RWPE1 (cell line): ENCODE measurements around the gene QSOX2.

ENCODE experiments used
- CTCF ChIA-PET: fragments of 350-600 bp; sonication (Branson Sonifier 250); formaldehyde crosslinking; extraction: SDS; loops from one replicate; lab custom pipeline; 2021; lab: Yijun Ruan, JAX
- POLR2A ChIA-PET: fragments of 400-600 bp; formaldehyde crosslinking; extraction: SDS; loops from one replicate; lab custom pipeline; 2020; ENCODE audit warnings: antibody characterized with exemption; ENCODE audit not compliant: low non-redundant PET; lab: Yijun Ruan, JAX
- DNase-seq: peaks from one replicate; pipeline ENCODE4 v3.0.0; 2012; ENCODE audit warnings: low spot score
- H3K27ac ChIP-seq: fragments of 450-650 bp; 2 replicates; pipeline ENCODE4 v1.5.1; 2017
- TF ChIP-seq, protein P1 (sequence below): fragments of 450-650 bp; conservative IDR thresholded peaks from 2 replicates; pipeline ENCODE4 v1.5.1; 2017; ENCODE audit warnings: low read depth, mild to moderate bottlenecking

The QSOX2 gene

GRCh38 chr9:136225366-136225747 lies 20.3 kb downstream of the QSOX2 start:
- ChIA-PET CTCF (interaction anchor here (0.6 to 1.3 kb wide), 11 partner anchors 9 to 1211 kb away, joined by 3 to 5 read pairs (median 3); no protein-coding TSS in a partner anchor), POLR2A (no interaction called here)
- TF ChIP-seq, protein P1, sequence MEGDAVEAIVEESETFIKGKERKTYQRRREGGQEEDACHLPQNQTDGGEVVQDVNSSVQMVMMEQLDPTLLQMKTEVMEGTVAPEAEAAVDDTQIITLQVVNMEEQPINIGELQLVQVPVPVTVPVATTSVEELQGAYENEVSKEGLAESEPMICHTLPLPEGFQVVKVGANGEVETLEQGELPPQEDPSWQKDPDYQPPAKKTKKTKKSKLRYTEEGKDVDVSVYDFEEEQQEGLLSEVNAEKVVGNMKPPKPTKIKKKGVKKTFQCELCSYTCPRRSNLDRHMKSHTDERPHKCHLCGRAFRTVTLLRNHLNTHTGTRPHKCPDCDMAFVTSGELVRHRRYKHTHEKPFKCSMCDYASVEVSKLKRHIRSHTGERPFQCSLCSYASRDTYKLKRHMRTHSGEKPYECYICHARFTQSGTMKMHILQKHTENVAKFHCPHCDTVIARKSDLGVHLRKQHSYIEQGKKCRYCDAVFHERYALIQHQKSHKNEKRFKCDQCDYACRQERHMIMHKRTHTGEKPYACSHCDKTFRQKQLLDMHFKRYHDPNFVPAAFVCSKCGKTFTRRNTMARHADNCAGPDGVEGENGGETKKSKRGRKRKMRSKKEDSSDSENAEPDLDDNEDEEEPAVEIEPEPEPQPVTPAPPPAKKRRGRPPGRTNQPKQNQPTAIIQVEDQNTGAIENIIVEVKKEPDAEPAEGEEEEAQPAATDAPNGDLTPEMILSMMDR = no peak
- DNase-seq = no peak
- H3K27ac ChIP-seq = peak overlapping the region; percentile 80

- DNase-seq = no peak
- ChIA-PET POLR2A (no interaction called here), CTCF (interaction anchor here (1.3 kb wide), 1 partner anchor 55 kb away, joined by 4 read pairs; no protein-coding TSS in a partner anchor)
- TF ChIP-seq, protein P1 = no peak
- H3K27ac ChIP-seq = peak overlapping the region; percentile 6; the same call in 1 of the 2 replicates
These were observed 21.6 kb downstream of the QSOX2 start for GRCh38 chr9:136223871-136224640.

GRCh38 chr9:136222906-136223285 lies 22.7 kb downstream of the QSOX2 start:
- H3K27ac ChIP-seq = peak overlapping the region; percentile 1; the same call in 1 of the 2 replicates
- TF ChIP-seq, protein P1 = no peak
- ChIA-PET POLR2A (interaction anchor here (0.5 kb wide), 1 partner anchor 61 kb away, joined by 3 read pairs; no protein-coding TSS in a partner anchor), CTCF (interaction anchor here (0.5 to 0.7 kb wide), 3 partner anchors 19 to 1810 kb away, joined by 3 to 4 read pairs (median 3); no protein-coding TSS in a partner anchor)
- DNase-seq = no peak

DNA sequence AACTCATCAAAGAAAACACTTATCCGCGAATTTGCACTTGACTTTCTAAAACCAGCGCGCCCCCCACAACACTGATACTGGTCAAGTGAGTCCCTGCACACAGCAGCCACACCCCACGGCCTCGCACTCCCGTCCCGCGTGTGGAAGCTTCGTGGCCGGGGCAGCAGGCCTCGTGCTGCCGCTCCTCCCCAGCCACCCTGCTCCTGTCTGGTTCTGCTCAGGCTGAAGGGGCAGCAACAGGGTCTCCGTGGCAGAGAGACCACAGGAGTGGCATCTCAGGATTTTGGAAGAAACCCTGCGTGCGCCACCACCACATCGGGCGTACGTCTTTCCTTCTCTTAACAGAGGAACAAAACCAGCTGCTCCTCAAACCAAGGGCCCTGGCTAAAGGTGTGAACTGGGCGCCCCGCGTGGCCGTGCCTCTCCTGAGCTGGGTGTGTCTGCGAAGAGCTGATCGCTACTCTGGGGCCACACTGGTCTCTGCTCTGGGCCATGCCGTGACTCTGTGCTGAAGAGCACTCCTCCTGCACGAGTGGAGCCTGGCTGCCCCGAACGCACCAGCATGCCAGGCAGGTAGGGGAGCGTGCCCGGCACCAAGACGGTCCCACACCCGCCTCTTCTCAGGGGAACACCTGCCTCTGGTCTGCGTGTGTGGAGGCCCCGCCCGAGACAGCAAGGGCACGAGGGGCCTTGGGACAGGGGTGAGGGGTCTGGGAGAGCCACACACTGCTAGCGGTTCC lies 23.3 kb downstream of the QSOX2 start:
- H3K27ac ChIP-seq = peak overlapping the region; percentile 1; the same call in 1 of the 2 replicates
- ChIA-PET CTCF (interaction anchor here (0.6 kb wide), 1 partner anchor 1809 kb away, joined by 4 read pairs; no protein-coding TSS in a partner anchor), POLR2A (no interaction called here)
- TF ChIP-seq, protein P1 = no peak
- no peak for DNase-seq

DNA sequence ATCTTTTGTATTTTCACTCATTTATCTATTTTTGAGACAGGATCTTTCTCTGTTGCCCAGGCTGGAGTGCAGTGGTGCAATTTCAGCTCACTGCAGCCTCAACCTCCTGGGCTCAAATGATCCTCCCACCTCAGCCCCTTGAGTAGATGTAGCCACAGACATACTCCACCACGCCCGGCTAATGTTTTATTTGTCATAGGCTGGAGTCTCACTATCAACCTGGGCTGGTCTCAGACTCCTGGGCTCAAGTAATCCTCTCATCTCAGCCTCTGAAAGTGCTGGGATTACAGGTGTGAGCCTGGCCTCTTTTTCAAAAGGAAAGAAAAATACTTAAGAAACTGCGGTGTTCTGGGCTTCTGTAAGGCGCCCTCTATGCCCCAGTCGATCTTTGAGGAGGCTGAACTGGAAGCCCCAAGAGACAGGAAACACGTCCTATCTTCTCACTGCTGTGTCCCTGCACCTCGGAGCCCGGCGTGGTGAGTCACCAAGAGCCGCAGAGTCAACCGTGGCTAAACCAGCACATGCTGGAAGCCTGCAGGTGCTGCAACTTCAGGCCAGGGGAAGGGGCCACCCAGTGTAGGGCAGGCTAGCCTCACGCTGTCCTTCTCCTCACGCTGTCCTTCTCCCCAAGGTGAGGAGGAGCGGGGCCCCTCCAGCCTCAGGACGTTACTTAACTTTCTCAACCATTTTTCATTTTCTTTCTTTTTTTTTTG lies 25.4 kb downstream of the QSOX2 start:
- CTCF ChIA-PET = interaction anchor here (0.5 to 1.2 kb wide), 3 partner anchors 50 to 252 kb away, joined by 3 to 6 read pairs (median 3); no protein-coding TSS in a partner anchor
- peak; percentile 85 for DNase-seq
- POLR2A ChIA-PET = no interaction called here
- H3K27ac ChIP-seq = peak overlapping the region; percentile 93
- TF ChIP-seq, protein P1 = no peak

DNA sequence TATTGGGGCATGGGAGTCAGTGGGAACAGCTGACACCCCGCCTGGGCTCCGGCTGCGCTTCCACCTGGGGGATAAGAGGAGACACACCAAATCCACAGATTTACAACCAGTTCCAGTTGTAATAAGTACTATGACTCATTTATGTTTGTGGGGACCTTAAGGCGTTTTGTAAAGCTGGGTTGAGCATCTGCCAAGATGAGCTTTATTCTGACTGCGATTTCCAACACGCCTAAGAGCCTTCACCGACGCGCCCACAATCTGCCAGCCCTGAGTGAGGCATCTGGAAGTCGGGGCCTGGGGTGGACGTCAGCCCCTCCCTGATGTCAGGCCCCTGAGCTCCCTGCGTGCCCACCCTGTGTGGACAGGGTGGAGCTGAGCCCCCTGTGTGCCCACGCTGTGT lies 26.3 kb downstream of the QSOX2 start:
- TF ChIP-seq, protein P1 = no peak
- peak overlapping the region; percentile 93 for H3K27ac ChIP-seq
- POLR2A ChIA-PET = no interaction called here
- peak; percentile 85 for DNase-seq
- CTCF ChIA-PET = interaction anchor here (0.6 to 1.2 kb wide), 4 partner anchors 49 to 252 kb away, joined by 3 to 6 read pairs (median 4); no protein-coding TSS in a partner anchor
